Stimulated activated CD8-positive, alpha-beta memory T cell treated with anti-CD3 and anti-CD28 coated beads, Interleukin-12 subunit alpha, Interleukin-12 subunit beta, amount 100 ng/mL, for 4 hours (primary cell): ENCODE results near the gene HIPK3.
"Not testable (repeated sequence)": the region's sequence is repeated elsewhere in the genome, so short reads cannot be mapped to it uniquely, and the experiment has no call there.

Experiments
- DNase-seq: peaks from one replicate; pipeline ENCODE4 v3.0.0-alpha.2; 2020; ENCODE audit warnings: low read depth

Gene HIPK3

GRCh38 chr11:33362051-33362910, 105.1 kb downstream of the HIPK3 start:
- DNase-seq: no peak

GRCh38 chr11:33366918-33367317, 109.7 kb downstream of the HIPK3 start:
- DNase-seq: no peak

GRCh38 chr11:33368475-33368874, 111.3 kb downstream of the HIPK3 start:
- DNase-seq: not testable (repeated sequence)

GRCh38 chr11:33368931-33369330, 111.8 kb downstream of the HIPK3 start:
- no peak for DNase-seq

GRCh38 chr11:33373636-33374035, 116.5 kb downstream of the HIPK3 start:
- no peak for DNase-seq

- DNase-seq: no peak
Measured at GRCh38 chr11:33375236-33375635, 118.1 kb downstream of the HIPK3 start.

- DNase-seq: no peak
Measured at GRCh38 chr11:33375688-33376311, 118.6 kb downstream of the HIPK3 start, which contains the start of gene KIAA1549L. Gene KIAA1549L, plus strand, starts transcription at chr11:33376108.

- DNase-seq: no peak
Measured at GRCh38 chr11:33376331-33377310, 119.4 kb downstream of the HIPK3 start.

- DNase-seq: no peak
Measured at GRCh38 chr11:33377412-33378370, 120.5 kb downstream of the HIPK3 start.

- DNase-seq: no peak
Measured at GRCh38 chr11:33379947-33380346, 122.8 kb downstream of the HIPK3 start.

GRCh38 chr11:33383075-33383919, 126.1 kb downstream of the HIPK3 start:
- no peak for DNase-seq

GRCh38 chr11:33383920-33384209, 126.7 kb downstream of the HIPK3 start:
- no peak for DNase-seq

GRCh38 chr11:33384220-33384619, 127.0 kb downstream of the HIPK3 start:
- DNase-seq: no peak

- DNase-seq: no peak
Measured at GRCh38 chr11:33387581-33387980, 130.4 kb downstream of the HIPK3 start.

GRCh38 chr11:33387996-33388395, 130.8 kb downstream of the HIPK3 start:
- no peak for DNase-seq

GRCh38 chr11:33388793-33389525, 131.8 kb downstream of the HIPK3 start:
- DNase-seq: no peak

GRCh38 chr11:33389635-33390034, 132.5 kb downstream of the HIPK3 start:
- DNase-seq: no peak

- no peak for DNase-seq
Measured at GRCh38 chr11:33390944-33391892, 134.0 kb downstream of the HIPK3 start.

- no peak for DNase-seq
Measured at GRCh38 chr11:33391893-33392251, 134.7 kb downstream of the HIPK3 start.
